T-helper 2 cell treated with Interferon-gamma antibody and Interleukin-4, amounts not matched to agents 5 μg/mL and 100 μg/mL, for 36 hours (primary cell): Measurements from ENCODE around the gene URB2.
"Not testable (repeated sequence)": the region's sequence is repeated elsewhere in the genome, so short reads cannot be mapped to it uniquely, and the experiment has no call there.

ENCODE experiments used
- DNase-seq: peaks from one replicate; pipeline ENCODE4 v3.0.0; 2021; ENCODE audit warnings: low spot score
- H3K27ac Mint-ChIP-seq: one replicate; pipeline ENCODE4 v1.8.0; 2021; ENCODE audit warnings: mild to moderate bottlenecking, mixed read lengths
- H3K27me3 Mint-ChIP-seq: one replicate; pipeline ENCODE4 v1.8.0; 2021; ENCODE audit warnings: low read depth, mixed read lengths
- H3K36me3 Mint-ChIP-seq: one replicate; pipeline ENCODE4 v1.8.0; 2021; ENCODE audit warnings: low read depth, mixed read lengths
- H3K4me1 Mint-ChIP-seq: one replicate; pipeline ENCODE4 v1.8.0; 2021; ENCODE audit warnings: low read depth, mixed read lengths
- H3K4me3 Mint-ChIP-seq: one replicate; pipeline ENCODE4 v1.8.0; 2022; ENCODE audit warnings: mild to moderate bottlenecking, moderate library complexity, mixed read lengths
- H3K9me3 Mint-ChIP-seq: one replicate; pipeline ENCODE4 v1.8.0; 2021; ENCODE audit warnings: mixed read lengths

The URB2 gene

DNA sequence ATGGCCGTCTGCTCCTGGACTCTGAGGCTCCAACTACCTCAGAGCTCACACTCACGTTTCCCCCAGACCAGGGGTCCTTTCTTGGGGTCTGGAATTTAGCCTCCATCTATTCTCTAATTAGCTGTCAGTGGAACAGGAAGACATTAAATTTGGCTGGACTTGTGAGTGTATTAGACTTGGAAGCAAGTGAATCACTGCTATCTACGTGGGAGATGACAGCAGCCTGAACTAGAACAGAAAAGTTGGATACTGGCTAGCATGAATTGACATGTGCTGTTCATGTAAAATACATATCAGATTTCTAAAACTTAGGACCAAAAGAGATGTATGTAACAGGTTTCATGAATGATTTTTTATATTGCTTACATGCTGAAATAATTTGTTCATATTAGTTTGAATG lies 28.2 kb upstream of the URB2 start:
- Mint-ChIP-seq H3K27ac (no peak overlapping the region), H3K4me1 (peaks cover 3% of the 10 kb centered on the region), H3K4me3 (no peak overlapping the region), H3K36me3 (peaks cover 35% of the 10 kb centered on the region), H3K9me3 (no peaks in the 10 kb centered on the region), H3K27me3 (no peaks in the 10 kb centered on the region)
- DNase-seq = no peak

DNA sequence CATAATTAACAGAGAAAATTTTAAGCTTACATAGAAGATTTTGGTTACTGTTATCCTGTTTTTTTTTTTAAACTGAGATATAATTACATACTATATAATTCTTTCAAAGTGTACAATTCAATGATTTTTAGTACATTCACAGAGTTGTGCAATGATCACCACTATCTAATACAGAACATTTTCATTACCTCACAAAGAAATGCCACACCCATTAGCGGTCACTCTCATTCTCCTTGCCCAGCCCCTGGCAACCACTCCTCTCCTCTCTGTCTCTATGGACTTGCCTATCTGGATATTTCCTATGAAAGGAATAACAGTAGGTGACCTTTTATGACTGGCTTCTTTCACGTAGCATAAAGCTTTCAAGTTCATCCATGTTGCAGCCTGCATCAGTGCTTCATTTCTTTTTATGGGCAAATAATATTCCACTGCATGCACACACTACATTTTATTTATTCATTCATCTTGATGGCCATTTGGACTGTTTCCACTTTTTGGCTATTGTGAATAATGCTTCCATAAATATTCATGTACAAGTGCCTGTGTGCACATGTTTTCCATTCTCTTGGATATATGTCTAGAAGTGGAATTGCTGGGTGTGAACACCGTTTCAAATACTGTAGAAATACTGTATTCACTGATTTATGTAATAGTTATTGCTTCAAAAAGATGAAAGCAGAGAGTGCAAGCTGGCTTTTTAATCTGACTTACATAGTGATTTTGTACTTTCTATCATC lies 26.7 kb upstream of the URB2 start:
- no peak overlapping the region for H3K4me3 Mint-ChIP-seq
- H3K27me3 Mint-ChIP-seq = no peaks in the 10 kb centered on the region
- peaks cover 3% of the 10 kb centered on the region for H3K4me1 Mint-ChIP-seq
- H3K27ac Mint-ChIP-seq = no peak overlapping the region
- H3K36me3 Mint-ChIP-seq = peaks cover 33% of the 10 kb centered on the region
- no peaks in the 10 kb centered on the region for H3K9me3 Mint-ChIP-seq
- DNase-seq = no peak

- H3K4me1 Mint-ChIP-seq = peaks cover 3% of the 10 kb centered on the region
- no peaks in the 10 kb centered on the region for H3K27me3 Mint-ChIP-seq
- DNase-seq = no peak
- peaks cover 37% of the 10 kb centered on the region for H3K36me3 Mint-ChIP-seq
- no peaks in the 10 kb centered on the region for H3K9me3 Mint-ChIP-seq
- H3K4me3 Mint-ChIP-seq = no peak overlapping the region
- H3K27ac Mint-ChIP-seq = no peak overlapping the region
Measured at GRCh38 chr1:229600229-229600628, 25.8 kb upstream of the URB2 start.

- Mint-ChIP-seq H3K4me3 (no peak overlapping the region), H3K4me1 (peaks cover 3% of the 10 kb centered on the region), H3K27ac (no peak overlapping the region), H3K36me3 (peaks cover 54% of the 10 kb centered on the region), H3K27me3 (no peaks in the 10 kb centered on the region), H3K9me3 (no peaks in the 10 kb centered on the region)
- DNase-seq = no peak
Measured at GRCh38 chr1:229603371-229604005, 22.6 kb upstream of the URB2 start.

DNA sequence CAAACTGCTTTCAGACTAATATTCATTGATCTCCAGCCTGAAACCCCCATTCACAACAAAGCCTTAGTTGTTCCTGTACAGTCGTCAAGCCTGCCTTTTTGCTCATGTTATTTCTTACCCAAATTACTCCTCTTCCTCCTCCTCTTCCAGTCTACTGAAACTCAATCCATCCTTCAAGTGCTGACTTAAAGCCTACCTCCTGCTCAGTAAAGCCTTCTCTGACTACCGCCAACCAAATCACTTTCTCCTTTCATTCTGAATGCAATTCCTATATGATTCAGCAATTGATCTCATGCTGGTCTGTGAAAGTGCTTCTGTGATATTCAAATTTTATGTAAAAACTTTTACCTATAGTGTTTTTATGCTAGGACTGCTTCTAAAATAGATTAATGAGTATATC lies 18.7 kb upstream of the URB2 start:
- H3K4me1 Mint-ChIP-seq = no peaks in the 10 kb centered on the region
- H3K9me3 Mint-ChIP-seq = no peaks in the 10 kb centered on the region
- H3K27ac Mint-ChIP-seq = no peak overlapping the region
- no peaks in the 10 kb centered on the region for H3K27me3 Mint-ChIP-seq
- H3K4me3 Mint-ChIP-seq = no peak overlapping the region
- no peak for DNase-seq
- H3K36me3 Mint-ChIP-seq = peaks cover 55% of the 10 kb centered on the region

DNA sequence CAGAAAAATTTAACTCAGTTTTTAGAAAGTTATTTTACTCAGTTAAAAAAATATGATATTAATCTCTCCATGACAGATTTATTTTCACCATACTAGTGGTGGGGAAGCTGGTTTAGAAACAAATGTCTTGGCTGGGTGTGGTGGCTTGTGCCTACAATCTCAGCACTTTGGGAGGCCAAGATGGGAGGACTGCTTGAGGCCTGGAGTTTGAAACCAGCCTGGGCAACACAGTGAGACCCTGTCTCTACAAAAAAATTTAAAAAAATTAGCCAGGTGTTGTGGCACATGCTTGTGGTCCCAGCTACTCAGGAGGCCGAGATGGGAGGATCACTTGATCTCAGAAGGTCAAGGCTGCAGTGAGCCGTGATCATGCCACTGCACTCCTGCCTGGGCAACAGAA lies 17.5 kb upstream of the URB2 start:
- no peak for DNase-seq
- no peaks in the 10 kb centered on the region for H3K4me1 Mint-ChIP-seq
- H3K27ac Mint-ChIP-seq = no peak overlapping the region
- H3K27me3 Mint-ChIP-seq = no peaks in the 10 kb centered on the region
- H3K9me3 Mint-ChIP-seq = no peaks in the 10 kb centered on the region
- H3K36me3 Mint-ChIP-seq = peaks cover 61% of the 10 kb centered on the region
- H3K4me3 Mint-ChIP-seq = no peak overlapping the region

GRCh38 chr1:229613938-229614337 lies 12.1 kb upstream of the URB2 start:
- peaks cover under 1% of the 10 kb centered on the region for H3K4me1 Mint-ChIP-seq
- no peaks in the 10 kb centered on the region for H3K9me3 Mint-ChIP-seq
- H3K27me3 Mint-ChIP-seq = no peaks in the 10 kb centered on the region
- H3K4me3 Mint-ChIP-seq = no peak overlapping the region
- no peak for DNase-seq
- peaks cover 34% of the 10 kb centered on the region for H3K36me3 Mint-ChIP-seq
- no peak overlapping the region for H3K27ac Mint-ChIP-seq

DNA sequence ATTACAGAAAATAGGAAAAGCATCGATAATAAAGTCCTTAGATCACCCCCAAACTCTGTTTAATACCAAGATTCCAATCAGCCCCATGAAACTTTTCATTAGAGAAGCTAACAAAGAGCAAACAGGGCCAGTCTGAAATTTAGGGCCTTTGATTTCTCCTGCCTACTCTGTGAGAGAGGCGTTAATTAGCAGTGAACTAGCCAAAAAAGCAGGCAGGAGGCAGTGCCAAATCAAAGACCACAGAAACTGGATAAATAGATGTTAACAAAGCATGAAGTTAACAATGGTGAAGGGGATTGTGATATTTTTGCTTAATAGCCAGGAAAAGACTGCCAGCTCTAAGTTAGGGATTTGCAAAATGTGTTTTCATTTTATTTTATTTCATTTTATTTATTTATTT lies 11.3 kb upstream of the URB2 start:
- H3K9me3 Mint-ChIP-seq = no peaks in the 10 kb centered on the region
- no peak overlapping the region for H3K4me3 Mint-ChIP-seq
- H3K27me3 Mint-ChIP-seq = no peaks in the 10 kb centered on the region
- DNase-seq = no peak
- H3K4me1 Mint-ChIP-seq = peaks cover 8% of the 10 kb centered on the region
- no peak overlapping the region for H3K27ac Mint-ChIP-seq
- peaks cover 31% of the 10 kb centered on the region for H3K36me3 Mint-ChIP-seq

DNA sequence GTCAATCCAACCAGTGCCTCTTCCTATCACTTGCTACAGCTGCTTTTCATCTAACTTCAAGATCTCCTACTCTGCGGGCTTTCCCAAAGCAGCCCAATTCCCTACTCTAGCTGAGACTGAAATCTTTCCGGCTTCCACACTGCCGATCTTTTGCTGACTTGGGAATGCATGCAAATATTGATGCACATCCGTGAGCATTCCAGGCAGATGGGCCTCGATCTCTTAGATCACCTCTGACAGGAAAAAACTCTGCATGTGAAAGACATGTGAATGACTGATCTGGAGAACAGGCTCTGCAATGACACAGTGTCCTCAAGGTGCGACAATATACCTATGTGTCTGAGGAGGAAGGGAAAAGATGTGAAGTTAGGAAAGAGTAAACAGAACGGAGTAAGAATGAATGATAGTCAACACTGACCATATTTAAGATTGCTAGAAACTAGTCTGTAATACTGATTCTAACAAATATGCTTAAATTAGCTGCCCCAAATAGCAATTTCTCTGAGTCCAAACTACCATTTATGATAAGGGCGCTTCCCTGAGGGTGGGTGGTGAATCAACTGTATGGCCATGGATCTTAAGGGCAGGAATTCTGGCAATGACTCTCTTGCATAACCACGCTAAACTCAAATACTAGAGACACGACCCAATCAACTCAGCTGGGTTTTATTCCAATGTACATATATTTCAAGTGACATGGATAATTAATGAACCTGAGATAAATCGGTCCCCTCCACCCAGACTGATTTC lies 8.5 kb upstream of the URB2 start:
- H3K4me3 Mint-ChIP-seq = no peak overlapping the region
- H3K9me3 Mint-ChIP-seq = no peaks in the 10 kb centered on the region
- H3K27me3 Mint-ChIP-seq = no peaks in the 10 kb centered on the region
- peaks cover 10% of the 10 kb centered on the region for H3K36me3 Mint-ChIP-seq
- DNase-seq = no peak
- peaks cover 21% of the 10 kb centered on the region for H3K4me1 Mint-ChIP-seq
- no peak overlapping the region for H3K27ac Mint-ChIP-seq

GRCh38 chr1:229619002-229619401 lies 7.0 kb upstream of the URB2 start:
- no peaks in the 10 kb centered on the region for H3K27me3 Mint-ChIP-seq
- H3K9me3 Mint-ChIP-seq = no peaks in the 10 kb centered on the region
- H3K27ac Mint-ChIP-seq = no peak overlapping the region
- H3K4me1 Mint-ChIP-seq = peaks cover 26% of the 10 kb centered on the region
- H3K4me3 Mint-ChIP-seq = no peak overlapping the region
- no peak for DNase-seq
- peaks cover 8% of the 10 kb centered on the region for H3K36me3 Mint-ChIP-seq

DNA sequence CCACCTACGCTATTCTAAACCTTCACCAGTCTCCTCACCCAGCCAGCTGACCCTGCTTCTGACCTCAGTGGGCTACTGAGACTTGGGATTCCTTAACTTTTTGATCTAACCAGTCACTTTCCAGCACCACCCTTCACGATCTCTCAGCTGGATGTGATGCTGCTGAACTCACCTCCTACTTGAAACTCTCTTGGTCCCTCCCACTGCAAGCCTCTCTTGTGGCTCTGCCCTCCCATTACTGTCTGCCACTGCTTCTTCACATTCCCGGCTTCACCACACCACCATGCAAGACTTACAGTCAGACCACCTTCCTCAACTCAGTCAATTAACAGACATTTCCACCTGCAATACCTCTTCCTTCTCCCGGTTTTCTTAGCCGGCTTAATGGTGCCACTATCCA lies 6.4 kb upstream of the URB2 start:
- peaks cover 32% of the 10 kb centered on the region for H3K4me1 Mint-ChIP-seq
- no peak overlapping the region for H3K27ac Mint-ChIP-seq
- peaks cover 9% of the 10 kb centered on the region for H3K36me3 Mint-ChIP-seq
- H3K9me3 Mint-ChIP-seq = no peaks in the 10 kb centered on the region
- no peak for DNase-seq
- no peaks in the 10 kb centered on the region for H3K27me3 Mint-ChIP-seq
- H3K4me3 Mint-ChIP-seq = no peak overlapping the region

DNA sequence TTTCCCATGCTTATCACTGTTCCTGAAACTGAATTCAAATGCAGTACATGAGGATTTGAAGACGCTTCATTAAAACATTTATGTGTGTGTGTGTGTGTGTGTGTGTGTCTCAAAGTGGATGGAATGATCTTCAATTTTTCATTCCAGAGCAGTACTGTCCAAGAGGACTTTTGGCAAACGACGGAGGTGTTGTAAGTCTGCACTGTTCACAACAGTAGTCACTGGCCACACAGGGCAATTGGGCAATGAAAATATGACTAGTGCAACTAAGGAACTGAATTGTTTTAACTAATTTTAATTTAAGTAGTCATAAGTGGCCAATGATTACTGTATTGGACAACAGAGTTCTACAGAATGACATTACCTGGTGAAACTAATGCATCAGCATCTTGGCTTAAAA lies 5.2 kb upstream of the URB2 start:
- Mint-ChIP-seq H3K4me3 (no peak overlapping the region), H3K27me3 (no peaks in the 10 kb centered on the region), H3K27ac (no peak overlapping the region), H3K36me3 (peaks cover 9% of the 10 kb centered on the region), H3K4me1 (peaks cover 37% of the 10 kb centered on the region), H3K9me3 (no peaks in the 10 kb centered on the region)
- no peak for DNase-seq

GRCh38 chr1:229621663-229622062 lies 4.4 kb upstream of the URB2 start:
- Mint-ChIP-seq H3K4me3 (no peak overlapping the region), H3K4me1 (peaks cover 38% of the 10 kb centered on the region), H3K9me3 (no peaks in the 10 kb centered on the region), H3K27me3 (no peaks in the 10 kb centered on the region), H3K27ac (no peak overlapping the region), H3K36me3 (peaks cover 10% of the 10 kb centered on the region)
- DNase-seq = no peak

DNA sequence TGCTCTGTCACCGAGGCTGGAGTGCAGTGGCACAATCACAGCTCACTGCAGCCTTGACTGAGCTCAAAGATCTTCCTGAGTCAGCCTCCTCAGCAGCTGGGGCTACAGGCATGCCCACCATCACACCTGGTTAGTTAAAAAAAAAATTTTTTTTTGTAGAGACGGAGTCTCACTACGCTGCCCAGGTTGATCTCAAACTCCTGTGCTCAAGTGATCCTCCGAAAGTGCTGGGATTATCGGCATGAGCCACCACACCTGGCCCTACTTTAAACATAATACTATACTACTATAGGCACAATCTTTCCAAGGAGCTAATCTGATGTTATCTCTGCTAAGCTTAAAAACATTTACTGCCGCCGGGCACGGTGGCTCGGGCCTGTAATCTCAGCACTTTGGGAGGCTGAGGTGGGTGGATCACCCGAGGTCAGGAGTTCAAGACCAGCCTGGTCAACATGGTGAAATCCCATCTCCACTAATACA lies 3.4 kb upstream of the URB2 start:
- H3K27me3 Mint-ChIP-seq, H3K9me3 Mint-ChIP-seq, H3K4me3 Mint-ChIP-seq, H3K27ac Mint-ChIP-seq, DNase-seq: not testable (repeated sequence)
- H3K36me3 Mint-ChIP-seq = peaks cover 10% of the 10 kb centered on the region
- H3K4me1 Mint-ChIP-seq = peaks cover 46% of the 10 kb centered on the region
